Activated T-helper 1 cell treated with anti-CD3 and anti-CD28 coated beads, Interleukin-12 subunit alpha, Interleukin-12 subunit beta, Interleukin-2, Interleukin-4 antibody, amounts not matched to agents 30 ng/mL and 10 ng/mL and 1 ng/mL, durations not matched to agents 14 hours and 24 hours and 36 hours (primary cell): ENCODE measurements around the gene CFHR1. TPM values are rescaled to one million over a fixed set of nuclear protein-coding genes. Genes with fewer than 3 reads are reported as not detected.
"Not testable (repeated sequence)": the region's sequence is repeated elsewhere in the genome, so short reads cannot be mapped to it uniquely, and the experiment has no call there.

Source experiments
- DNase-seq: peaks from one replicate; pipeline ENCODE4 v3.0.0; 2021; ENCODE audit warnings: low spot score
- H3K27ac Mint-ChIP-seq: one replicate; pipeline ENCODE4 v1.8.0; 2021; ENCODE audit warnings: mild to moderate bottlenecking, mixed read lengths
- H3K27me3 Mint-ChIP-seq: one replicate; pipeline ENCODE4 v1.8.0; 2022; ENCODE audit warnings: mild to moderate bottlenecking, moderate library complexity, mixed read lengths; ENCODE audit not compliant: insufficient read depth
- H3K36me3 Mint-ChIP-seq: one replicate; pipeline ENCODE4 v1.8.0; 2021; ENCODE audit warnings: low read depth, mixed read lengths
- H3K4me1 Mint-ChIP-seq: one replicate; pipeline ENCODE4 v1.8.0; 2021; ENCODE audit warnings: low read depth, mixed read lengths
- H3K4me3 Mint-ChIP-seq: one replicate; pipeline ENCODE4 v1.8.0; 2021; ENCODE audit warnings: mild to moderate bottlenecking, moderate library complexity, mixed read lengths
- H3K9me3 Mint-ChIP-seq: one replicate; pipeline ENCODE4 v1.8.0; 2021; ENCODE audit warnings: mixed read lengths
- intact Hi-C: fragments of 100-400 bp; cut with micrococcal nuclease; formaldehyde crosslinking; loops from one replicate; pipeline ENCODE4 v1.15.1; 2024
- total RNA-seq: library from RNA; stranded (reverse); gene quantifications from 2 replicates; pipeline ENCODE4 v1.2.3, GENCODE V29; 2022

The CFHR1 gene
- total RNA-seq, result not detected in 2 replicates

- H3K4me1 Mint-ChIP-seq, H3K27ac Mint-ChIP-seq, H3K9me3 Mint-ChIP-seq, H3K27me3 Mint-ChIP-seq, H3K4me3 Mint-ChIP-seq, DNase-seq, intact Hi-C loops, H3K36me3 Mint-ChIP-seq: not testable (repeated sequence)
Observed at GRCh38 chr1:196819531-196819930, at the start of gene CFHR1. TSS of gene CFHR1 (plus strand) at chr1:196819731. CDS start at chr1:196819845, 114 bp downstream.

GRCh38 chr1:196769823-196770222 lies 49.7 kb upstream of the CFHR1 start:
- H3K4me3 Mint-ChIP-seq, H3K36me3 Mint-ChIP-seq, H3K9me3 Mint-ChIP-seq, H3K27ac Mint-ChIP-seq, H3K4me1 Mint-ChIP-seq, intact Hi-C loops, DNase-seq, H3K27me3 Mint-ChIP-seq: not testable (repeated sequence)

- no peak for DNase-seq
- intact Hi-C loops, result no loop called here
- Mint-ChIP-seq H3K27ac (no peak overlapping the region), H3K4me1 (no peaks in the 10 kb centered on the region), H3K36me3 (no peaks in the 10 kb centered on the region), H3K27me3 (no peaks in the 10 kb centered on the region), H3K9me3 (no peaks in the 10 kb centered on the region), H3K4me3 (no peak overlapping the region)
Observed at GRCh38 chr1:196773713-196774112, 45.8 kb upstream of the CFHR1 start.

- no peaks in the 10 kb centered on the region for H3K27me3 Mint-ChIP-seq
- H3K27ac Mint-ChIP-seq, result no peak overlapping the region
- no peaks in the 10 kb centered on the region for H3K9me3 Mint-ChIP-seq
- H3K4me1 Mint-ChIP-seq, result no peaks in the 10 kb centered on the region
- intact Hi-C loops, result no loop called here
- H3K4me3 Mint-ChIP-seq, result no peak overlapping the region
- no peak for DNase-seq
- H3K36me3 Mint-ChIP-seq, result no peaks in the 10 kb centered on the region
Observed at GRCh38 chr1:196774175-196774574, 45.4 kb upstream of the CFHR1 start.

GRCh38 chr1:196774603-196775002 lies 44.9 kb upstream of the CFHR1 start, which contains the start of gene CFHR3:
TSS of gene CFHR3 (plus strand) at chr1:196774840. CDS start at chr1:196774887, 47 bp downstream.
- no peak within 1 kb of the TSS for H3K27ac Mint-ChIP-seq

GRCh38 chr1:196777603-196778002 lies 41.9 kb upstream of the CFHR1 start:
- H3K27me3 Mint-ChIP-seq, result no peaks in the 10 kb centered on the region
- DNase-seq, result no peak
- no peak overlapping the region for H3K27ac Mint-ChIP-seq
- intact Hi-C loops, result no loop called here
- no peak overlapping the region for H3K4me3 Mint-ChIP-seq
- H3K36me3 Mint-ChIP-seq, result no peaks in the 10 kb centered on the region
- no peaks in the 10 kb centered on the region for H3K9me3 Mint-ChIP-seq
- no peaks in the 10 kb centered on the region for H3K4me1 Mint-ChIP-seq

More at GRCh38 chr1:196774603-196775002, 44.9 kb upstream of the CFHR1 start, which contains the start of gene CFHR3:
- no peaks in the 10 kb centered on the region for H3K9me3 Mint-ChIP-seq
- no peaks in the 10 kb centered on the region for H3K4me1 Mint-ChIP-seq
- DNase-seq, result no peak
- no peaks in the 10 kb centered on the region for H3K27me3 Mint-ChIP-seq
- no peaks in the 10 kb centered on the region for H3K36me3 Mint-ChIP-seq
- intact Hi-C loops, result no loop called here
- no peak within 1 kb of the TSS for H3K4me3 Mint-ChIP-seq

GRCh38 chr1:196779093-196779492 lies 40.4 kb upstream of the CFHR1 start:
- Mint-ChIP-seq H3K4me1 (no peaks in the 10 kb centered on the region), H3K27me3 (no peaks in the 10 kb centered on the region), H3K36me3 (no peaks in the 10 kb centered on the region), H3K9me3 (no peaks in the 10 kb centered on the region), H3K4me3 (no peak overlapping the region), H3K27ac (no peak overlapping the region)
- intact Hi-C loops, result no loop called here
- DNase-seq, result no peak

GRCh38 chr1:196791252-196791651 lies 28.3 kb upstream of the CFHR1 start:
- H3K9me3 Mint-ChIP-seq, DNase-seq, H3K27me3 Mint-ChIP-seq, H3K36me3 Mint-ChIP-seq, H3K4me3 Mint-ChIP-seq, intact Hi-C loops, H3K27ac Mint-ChIP-seq, H3K4me1 Mint-ChIP-seq: not testable (repeated sequence)

GRCh38 chr1:196794103-196794502 lies 25.4 kb upstream of the CFHR1 start:
- H3K4me1 Mint-ChIP-seq, H3K9me3 Mint-ChIP-seq, DNase-seq, H3K36me3 Mint-ChIP-seq, H3K4me3 Mint-ChIP-seq, H3K27me3 Mint-ChIP-seq, H3K27ac Mint-ChIP-seq, intact Hi-C loops: not testable (repeated sequence)

GRCh38 chr1:196797891-196798290 lies 21.6 kb upstream of the CFHR1 start:
- Mint-ChIP-seq H3K4me1 (no peaks in the 10 kb centered on the region), H3K36me3 (no peaks in the 10 kb centered on the region)

GRCh38 chr1:196801920-196802319 lies 17.6 kb upstream of the CFHR1 start:
- H3K27ac Mint-ChIP-seq, H3K9me3 Mint-ChIP-seq, H3K4me3 Mint-ChIP-seq, H3K36me3 Mint-ChIP-seq, H3K27me3 Mint-ChIP-seq, H3K4me1 Mint-ChIP-seq, DNase-seq: not testable (repeated sequence)
- intact Hi-C loops, result loop anchor here (10.0 kb wide), 1 partner anchor 153 kb away; no protein-coding TSS in a partner anchor

More at GRCh38 chr1:196797891-196798290, 21.6 kb upstream of the CFHR1 start:
- Mint-ChIP-seq H3K27ac (no peak overlapping the region), H3K9me3 (no peaks in the 10 kb centered on the region), H3K27me3 (no peaks in the 10 kb centered on the region), H3K4me3 (no peak overlapping the region)
- intact Hi-C loops, result no loop called here
- DNase-seq, result no peak

- Mint-ChIP-seq H3K36me3 (no peaks in the 10 kb centered on the region), H3K9me3 (no peaks in the 10 kb centered on the region), H3K4me3 (no peak overlapping the region), H3K4me1 (no peaks in the 10 kb centered on the region), H3K27me3 (no peaks in the 10 kb centered on the region), H3K27ac (no peak overlapping the region)
- DNase-seq, result no peak
- intact Hi-C loops, result loop anchor here (10.0 kb wide), 1 partner anchor 146 kb away; no protein-coding TSS in a partner anchor
Observed at GRCh38 chr1:196808529-196809235, 10.8 kb upstream of the CFHR1 start.

GRCh38 chr1:196817442-196817841 lies 2.1 kb upstream of the CFHR1 start:
- H3K27me3 Mint-ChIP-seq, intact Hi-C loops, H3K4me3 Mint-ChIP-seq: not testable (repeated sequence)

More at GRCh38 chr1:196817442-196817841, 2.1 kb upstream of the CFHR1 start:
- DNase-seq, H3K36me3 Mint-ChIP-seq, H3K4me1 Mint-ChIP-seq, H3K9me3 Mint-ChIP-seq, H3K27ac Mint-ChIP-seq: not testable (repeated sequence)
